Mesenchymal stem cell (in vitro differentiated cells and primary cell): Measurements from ENCODE around the gene GLOD4.

Source experiments
- DNase-seq: peaks from one replicate; pipeline ENCODE4 v3.0.0-alpha.2; 2013
- H2AFZ ChIP-seq: one replicate; pipeline ENCODE4 v1.6.1; 2013; ENCODE audit warnings: low read depth, mild to moderate bottlenecking, control low read depth, inconsistent platforms, low read length, moderate library complexity
- H2AK5ac ChIP-seq: 2 replicates; pipeline ENCODE4 v1.6.1; 2013; ENCODE audit warnings: low read length, moderate library complexity, mild to moderate bottlenecking, inconsistent platforms; ENCODE audit not compliant: severe bottlenecking
- H2BK120ac ChIP-seq: one replicate; pipeline ENCODE4 v1.6.1; 2013; ENCODE audit warnings: low read depth, mild to moderate bottlenecking, inconsistent platforms, low read length, moderate library complexity
- H2BK12ac ChIP-seq, 2 experiments: one replicate each; pipeline ENCODE4 v1.6.1; 2013; ENCODE audit warnings: inconsistent platforms in 2 of 2, low read length in 2 of 2, mild to moderate bottlenecking in 2 of 2, moderate library complexity in 2 of 2, control low read depth in 1 of 2
- H2BK15ac ChIP-seq: one replicate; pipeline ENCODE4 v1.6.1; 2013; ENCODE audit warnings: mild to moderate bottlenecking, low read depth, inconsistent platforms; ENCODE audit not compliant: poor library complexity, severe bottlenecking
- H2BK5ac ChIP-seq: 2 replicates; pipeline ENCODE4 v1.6.1; 2013; ENCODE audit warnings: low read depth, mild to moderate bottlenecking, low read length, control low read depth, inconsistent platforms; ENCODE audit not compliant: poor library complexity, severe bottlenecking
- H3K14ac ChIP-seq, 2 experiments: one replicate each; pipeline ENCODE4 v1.6.1; 2013; ENCODE audit warnings: inconsistent platforms in 2 of 2, low read length in 2 of 2, control low read depth in 1 of 2, mild to moderate bottlenecking in 1 of 2, moderate library complexity in 1 of 2
- H3K18ac ChIP-seq, 2 experiments: one replicate each; pipeline ENCODE4 v1.6.1; 2013; ENCODE audit warnings: inconsistent platforms in 2 of 2, low read length in 2 of 2, control low read depth in 1 of 2, low read depth in 1 of 2, mild to moderate bottlenecking in 1 of 2
- H3K23ac ChIP-seq, 2 experiments: one replicate each; pipeline ENCODE4 v1.6.1; 2013; ENCODE audit warnings: inconsistent platforms in 2 of 2, low read length in 2 of 2, mild to moderate bottlenecking in 2 of 2, moderate library complexity in 2 of 2, control low read depth in 1 of 2
- H3K27ac ChIP-seq: 2 replicates; pipeline ENCODE4 v1.5.1; 2013; ENCODE audit warnings: mild to moderate bottlenecking, moderate library complexity, low read length, control low read depth, inconsistent platforms; ENCODE audit not compliant: poor library complexity, severe bottlenecking
- H3K27me3 ChIP-seq, 2 experiments: 2 replicates each; pipeline versions ENCODE4 v1.6.1 to v1.7.0; 2013; ENCODE audit warnings: low read length in 2 of 2, mild to moderate bottlenecking in 2 of 2, moderate library complexity in 2 of 2, control low read depth in 1 of 2, inconsistent platforms in 1 of 2; ENCODE audit not compliant: control insufficient read depth in 1 of 2, insufficient read depth in 1 of 2
- H3K36me3 ChIP-seq, 2 experiments: 2 replicates each; pipeline versions ENCODE4 v1.6.1 to v1.7.0; 2013; ENCODE audit warnings: low read length in 2 of 2, control low read depth in 1 of 2, inconsistent platforms in 1 of 2, low read depth in 1 of 2, mild to moderate bottlenecking in 1 of 2; ENCODE audit not compliant: insufficient read depth in 2 of 2, control insufficient read depth in 1 of 2
- H3K4ac ChIP-seq, 2 experiments: one replicate each; pipeline ENCODE4 v1.6.1; 2013; ENCODE audit warnings: inconsistent platforms in 2 of 2, low read length in 2 of 2, mild to moderate bottlenecking in 2 of 2, moderate library complexity in 2 of 2, control low read depth in 1 of 2, low read depth in 1 of 2
- H3K4me1 ChIP-seq: 2 replicates; pipeline ENCODE4 v1.6.1; 2013; ENCODE audit warnings: low read depth, low read length, control low read depth; ENCODE audit not compliant: control insufficient read depth, insufficient read depth
- H3K4me2 ChIP-seq: 2 replicates; pipeline ENCODE4 v1.6.1; 2013; ENCODE audit warnings: low read length, mild to moderate bottlenecking, inconsistent platforms; ENCODE audit not compliant: poor library complexity, severe bottlenecking
- H3K4me3 ChIP-seq, 2 experiments: 2 replicates each; pipeline versions ENCODE4 v1.5.1 to v1.7.0; 2013; ENCODE audit warnings: low read length in 2 of 2, mild to moderate bottlenecking in 2 of 2, control low read depth in 1 of 2, low read depth in 1 of 2; ENCODE audit not compliant: insufficient read depth in 1 of 2
- H3K79me1 ChIP-seq: replicated peaks from 2 replicates; pipeline ENCODE4 v1.6.1; 2013; ENCODE audit warnings: mild to moderate bottlenecking, control low read depth, low read length, inconsistent platforms; ENCODE audit not compliant: poor library complexity, severe bottlenecking
- H3K9ac ChIP-seq: 2 replicates; pipeline ENCODE4 v1.7.0; 2013; ENCODE audit warnings: mild to moderate bottlenecking, low read length, moderate library complexity
- H3K9me3 ChIP-seq: 2 replicates; pipeline ENCODE4 v1.7.0; 2013; ENCODE audit warnings: mild to moderate bottlenecking, low read length; ENCODE audit not compliant: control insufficient read depth
- H4K8ac ChIP-seq: one replicate; pipeline ENCODE4 v1.6.1; 2013; ENCODE audit warnings: inconsistent platforms, mild to moderate bottlenecking, low read length, moderate library complexity
- H4K91ac ChIP-seq: one replicate; pipeline ENCODE4 v1.6.1; 2013; ENCODE audit warnings: mild to moderate bottlenecking, low read length, inconsistent platforms
- WGBS: methylation state at CpG from one replicate; pipeline ENCODE4 v1.1.7; 2013; ENCODE audit warnings: mixed read lengths; 5-methylcytosine and 5-hydroxymethylcytosine counted together

The GLOD4 gene

DNA sequence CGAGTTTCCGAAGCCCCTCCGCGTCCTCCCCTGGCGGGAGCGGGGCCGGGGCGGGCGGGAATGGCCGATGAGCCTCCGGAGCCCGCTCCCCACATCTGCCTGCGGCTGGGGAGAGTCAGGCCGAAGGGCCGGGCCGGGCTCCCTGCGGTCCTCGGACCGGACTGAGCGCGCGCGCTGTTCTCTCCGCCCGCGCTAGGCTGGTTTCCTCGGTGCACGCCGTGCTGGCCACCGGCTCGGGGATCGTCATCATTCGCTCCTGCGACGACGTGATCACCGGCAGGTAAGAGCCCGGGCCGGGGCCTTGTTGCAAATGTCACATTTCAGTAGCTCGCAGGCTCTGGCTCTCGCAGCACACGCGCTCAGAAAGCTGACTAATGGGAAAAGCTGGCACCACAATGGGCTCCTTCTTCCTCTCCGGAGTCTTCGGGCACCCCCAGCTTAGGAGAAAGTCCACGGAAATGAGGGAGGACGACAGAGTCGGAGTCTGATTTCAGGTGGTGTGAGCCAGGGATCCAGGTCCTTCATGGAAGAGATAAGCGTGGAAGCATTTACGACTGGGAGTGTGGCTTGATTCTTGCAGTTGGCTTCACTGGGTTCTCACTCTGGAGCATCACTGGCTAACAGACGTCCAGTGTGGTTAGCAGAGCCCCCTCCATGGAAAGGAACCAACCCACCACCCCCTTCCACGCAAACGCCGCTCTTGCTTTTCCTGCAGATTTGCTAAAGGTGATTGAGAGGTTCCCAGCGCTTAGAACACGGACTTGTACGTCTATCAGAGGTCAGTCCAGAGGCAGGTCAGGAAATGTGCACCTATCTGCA is 49.0 kb downstream of the GLOD4 start:
- peak overlapping the region; percentile 90 for H4K91ac ChIP-seq
- no peaks in the 10 kb centered on the region for H3K27me3 ChIP-seq
- H2BK15ac ChIP-seq, result peak overlapping the region; percentile 91

DNA sequence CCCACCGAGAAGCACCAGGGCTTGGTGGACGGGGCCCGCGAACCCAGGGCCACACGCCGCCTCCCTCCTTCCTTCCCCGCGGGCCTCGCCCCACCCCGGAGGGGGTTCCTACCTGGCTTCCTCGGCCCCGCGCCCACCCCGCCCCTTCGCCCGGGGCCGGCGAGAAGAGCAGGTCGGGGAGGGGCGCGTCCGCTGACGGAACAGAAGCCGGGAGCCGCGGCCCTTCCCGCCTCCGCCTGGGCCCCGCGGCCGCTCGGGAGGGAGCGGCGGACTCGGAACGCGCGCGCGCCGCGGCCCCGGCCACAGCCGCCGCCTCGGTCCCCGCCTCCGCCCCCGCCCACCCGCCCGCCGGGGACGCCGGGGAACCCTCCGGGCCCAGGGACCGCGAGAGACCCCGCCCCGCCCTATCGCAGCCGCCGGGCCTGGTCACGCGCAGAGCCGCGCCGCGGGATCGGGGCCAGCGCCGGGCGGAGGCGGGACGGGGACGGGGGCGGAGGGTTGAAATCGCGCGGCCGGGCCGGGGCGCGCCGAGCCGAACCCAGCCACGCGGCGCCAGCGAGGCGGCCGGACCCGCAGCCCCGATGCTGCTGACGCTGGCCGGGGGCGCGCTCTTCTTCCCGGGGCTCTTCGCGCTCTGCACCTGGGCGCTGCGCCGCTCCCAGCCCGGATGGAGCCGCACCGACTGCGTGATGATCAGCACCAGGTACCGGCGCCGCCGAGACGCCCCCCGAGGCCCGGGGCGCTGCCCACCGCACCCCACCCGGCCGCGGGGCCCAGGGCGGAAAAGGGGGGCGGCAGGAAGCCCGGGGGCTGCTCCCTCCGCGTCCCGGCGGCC is 49.8 kb downstream of the GLOD4 start, which contains the start of gene TLCD3A:
Gene TLCD3A (plus strand): TSS at position 530 of the 835 bp plus-strand sequence. CDS start 52 bp downstream, at position 582.
- 1% methylated on average over 42 of the region's 126 CpGs for WGBS
- Histone ChIP-seq H3K4me1 (peaks cover 10% of the 10 kb centered on the region), H2AK5ac (no peak within 1 kb of the TSS), H2BK15ac (peak within 1 kb of the TSS; percentile 95), H4K91ac (peak within 1 kb of the TSS; percentile 90), H3K14ac (peak within 1 kb of the TSS; percentile 51 to 65), H3K4ac (peak within 1 kb of the TSS; percentile 50 to 85), H4K8ac (peak within 1 kb of the TSS; percentile 79), H3K23ac (peak within 1 kb of the TSS in 1 of 2 experiments; percentile 32), H3K79me1 (peaks cover 8% of the 10 kb centered on the region), H3K9ac (peak within 1 kb of the TSS; percentile 86), H3K18ac (peak within 1 kb of the TSS; percentile 95 to 98), H2AFZ (peak within 1 kb of the TSS; percentile 78), H2BK5ac (no peak within 1 kb of the TSS), H2BK12ac (peak within 1 kb of the TSS in 1 of 2 experiments; percentile 74), H3K27ac (peak within 1 kb of the TSS; percentile 22), H3K27me3 (no peaks in the 10 kb centered on the region), H3K9me3 (no peaks in the 10 kb centered on the region), H3K4me2 (peak within 1 kb of the TSS; percentile 75), H3K36me3 (peaks cover 0 to 21% of the 10 kb centered on the region in 2 experiments), H3K4me3 (peak within 1 kb of the TSS; percentile 85 to 86), H2BK120ac (peak within 1 kb of the TSS; percentile 95)
- DNase-seq, result peak; percentile 73

More for the DNA sequence above, 49.0 kb downstream of the GLOD4 start:
- Histone ChIP-seq H3K14ac (peak overlapping the region; percentile 51 to 65), H4K8ac (peak overlapping the region; percentile 79), H3K4me1 (peaks cover 12% of the 10 kb centered on the region), H3K4me2 (peak overlapping the region; percentile 75), H3K79me1 (peaks cover 10% of the 10 kb centered on the region), H2BK12ac (peak overlapping the region in 1 of 2 experiments; percentile 22), H2BK120ac (no peak overlapping the region), H3K4ac (peak overlapping the region in 1 of 2 experiments; percentile 85), H3K27ac (peak overlapping the region; percentile 22), H3K9ac (peak overlapping the region; percentile 82), H3K18ac (peak overlapping the region; percentile 49 to 98), H2AFZ (peak overlapping the region; percentile 68), H3K9me3 (no peaks in the 10 kb centered on the region), H3K23ac (peak overlapping the region in 1 of 2 experiments; percentile 27), H3K36me3 (peaks cover 4 to 27% of the 10 kb centered on the region in 2 experiments), H2BK5ac (no peak overlapping the region), H3K4me3 (peak overlapping the region; percentile 82 to 85), H2AK5ac (no peak overlapping the region)
- DNase-seq, result peak; percentile 56
- WGBS, result 7% methylated on average over 52 of the region's 57 CpGs

DNA sequence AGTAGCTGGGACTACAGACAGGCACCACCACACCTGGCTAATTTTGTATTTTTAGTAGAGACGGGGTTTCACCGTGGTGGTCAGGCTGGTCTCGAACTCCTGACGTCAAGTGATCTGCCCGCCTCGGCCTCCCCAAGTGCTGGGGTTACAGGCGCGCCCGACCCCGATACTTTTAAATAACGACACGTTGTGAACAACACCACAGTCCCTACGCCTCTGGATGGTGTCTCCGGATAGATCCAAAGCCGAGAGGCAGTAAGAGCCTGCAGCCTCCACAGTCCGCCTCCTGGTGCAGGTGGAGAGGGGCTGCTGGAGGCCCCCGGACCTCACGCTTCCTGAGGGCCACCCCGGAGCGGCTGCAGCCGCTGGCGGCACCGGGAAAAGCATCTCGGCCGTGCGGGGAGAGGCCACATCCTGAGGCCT is 50.4 kb downstream of the GLOD4 start:
- H3K4me3 ChIP-seq, result peak overlapping the region; percentile 85 to 86
- no peak overlapping the region for H3K27ac ChIP-seq
- H3K9ac ChIP-seq, result peak overlapping the region; percentile 86
- no peak overlapping the region for H2BK15ac ChIP-seq
- DNase-seq, result peak; percentile 42
- H2BK120ac ChIP-seq, result peak overlapping the region; percentile 95
- H3K4me1 ChIP-seq, result peaks cover 10% of the 10 kb centered on the region
- peak overlapping the region in 1 of 2 experiments; percentile 74 for H2BK12ac ChIP-seq
- no peaks in the 10 kb centered on the region for H3K9me3 ChIP-seq
- WGBS, result 9% methylated on average over 22 of the region's 26 CpGs
- peak overlapping the region; percentile 78 for H2AFZ ChIP-seq
- H2AK5ac ChIP-seq, result no peak overlapping the region
- peak overlapping the region; percentile 78 for H4K8ac ChIP-seq
- peak overlapping the region; percentile 74 for H3K4me2 ChIP-seq
- H3K18ac ChIP-seq, result peak overlapping the region; percentile 74 to 87
- H4K91ac ChIP-seq, result peak overlapping the region; percentile 35
- peak overlapping the region; percentile 50 to 79 for H3K4ac ChIP-seq
- peaks cover 6% of the 10 kb centered on the region for H3K79me1 ChIP-seq
- peaks cover 0 to 19% of the 10 kb centered on the region in 2 experiments for H3K36me3 ChIP-seq
- peak overlapping the region in 1 of 2 experiments; percentile 32 for H3K23ac ChIP-seq
- no peak overlapping the region for H2BK5ac ChIP-seq
- H3K27me3 ChIP-seq, result no peaks in the 10 kb centered on the region
- H3K14ac ChIP-seq, result no peak overlapping the region
